GM12878 (cell line): ENCODE measurements around the gene EGFL8.

Experiments
- TF ChIP-seq, protein P1 (sequence below), 3 experiments: IDR thresholded peaks in 2 of 3; conservative IDR thresholded peaks in 1 of 3; 2 replicates each; pipeline ENCODE4 v1.5.1; 2011; ENCODE audit warnings: low read depth in 3 of 3, low read length in 3 of 3, mild to moderate bottlenecking in 3 of 3, control low read depth in 2 of 3, moderate library complexity in 2 of 3, inconsistent platforms in 1 of 3, mixed read lengths in 1 of 3; ENCODE audit not compliant: control insufficient read depth in 2 of 3, insufficient read depth in 1 of 3; ENCODE audit errors: extremely low read depth in 1 of 3
- TF ChIP-seq, protein P2 (sequence below): fragments of 450-650 bp; IDR thresholded peaks from 2 replicates; pipeline ENCODE4 v1.6.1; 2017; ENCODE audit warnings: mild to moderate bottlenecking

DNA sequence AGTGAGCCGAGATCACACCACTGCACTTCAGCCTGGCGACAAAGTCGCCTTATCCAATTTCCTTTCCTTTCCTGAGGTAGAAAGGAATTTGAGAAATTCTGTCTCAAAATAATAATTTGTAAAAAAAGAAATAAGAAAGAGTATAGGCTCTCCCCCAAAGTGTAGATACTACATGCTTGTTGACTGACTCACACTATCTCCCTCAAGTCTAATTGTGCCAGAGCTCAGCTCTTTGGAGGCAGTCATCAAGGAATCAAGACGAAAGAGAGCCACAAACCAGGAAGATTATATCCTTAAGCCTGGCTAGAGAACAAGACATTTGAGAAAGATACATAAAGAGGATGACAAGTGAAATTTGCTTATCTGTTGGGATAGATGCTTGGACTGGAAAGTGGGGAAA lies 30.6 kb upstream of the EGFL8 start:
- TF ChIP-seq, protein P1, sequence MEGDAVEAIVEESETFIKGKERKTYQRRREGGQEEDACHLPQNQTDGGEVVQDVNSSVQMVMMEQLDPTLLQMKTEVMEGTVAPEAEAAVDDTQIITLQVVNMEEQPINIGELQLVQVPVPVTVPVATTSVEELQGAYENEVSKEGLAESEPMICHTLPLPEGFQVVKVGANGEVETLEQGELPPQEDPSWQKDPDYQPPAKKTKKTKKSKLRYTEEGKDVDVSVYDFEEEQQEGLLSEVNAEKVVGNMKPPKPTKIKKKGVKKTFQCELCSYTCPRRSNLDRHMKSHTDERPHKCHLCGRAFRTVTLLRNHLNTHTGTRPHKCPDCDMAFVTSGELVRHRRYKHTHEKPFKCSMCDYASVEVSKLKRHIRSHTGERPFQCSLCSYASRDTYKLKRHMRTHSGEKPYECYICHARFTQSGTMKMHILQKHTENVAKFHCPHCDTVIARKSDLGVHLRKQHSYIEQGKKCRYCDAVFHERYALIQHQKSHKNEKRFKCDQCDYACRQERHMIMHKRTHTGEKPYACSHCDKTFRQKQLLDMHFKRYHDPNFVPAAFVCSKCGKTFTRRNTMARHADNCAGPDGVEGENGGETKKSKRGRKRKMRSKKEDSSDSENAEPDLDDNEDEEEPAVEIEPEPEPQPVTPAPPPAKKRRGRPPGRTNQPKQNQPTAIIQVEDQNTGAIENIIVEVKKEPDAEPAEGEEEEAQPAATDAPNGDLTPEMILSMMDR (IDR thresholded peaks at IDR 0.05 in 2 of 3, conservative IDR thresholded peaks at IDR 0.05 in 1 of 3; ENCODE audit: control insufficient read depth in 2 of 3, extremely low read depth in 1 of 3, insufficient read depth in 1 of 3, low read depth in 3 of 3, low read length in 3 of 3), result no peak
- TF ChIP-seq, protein P2, sequence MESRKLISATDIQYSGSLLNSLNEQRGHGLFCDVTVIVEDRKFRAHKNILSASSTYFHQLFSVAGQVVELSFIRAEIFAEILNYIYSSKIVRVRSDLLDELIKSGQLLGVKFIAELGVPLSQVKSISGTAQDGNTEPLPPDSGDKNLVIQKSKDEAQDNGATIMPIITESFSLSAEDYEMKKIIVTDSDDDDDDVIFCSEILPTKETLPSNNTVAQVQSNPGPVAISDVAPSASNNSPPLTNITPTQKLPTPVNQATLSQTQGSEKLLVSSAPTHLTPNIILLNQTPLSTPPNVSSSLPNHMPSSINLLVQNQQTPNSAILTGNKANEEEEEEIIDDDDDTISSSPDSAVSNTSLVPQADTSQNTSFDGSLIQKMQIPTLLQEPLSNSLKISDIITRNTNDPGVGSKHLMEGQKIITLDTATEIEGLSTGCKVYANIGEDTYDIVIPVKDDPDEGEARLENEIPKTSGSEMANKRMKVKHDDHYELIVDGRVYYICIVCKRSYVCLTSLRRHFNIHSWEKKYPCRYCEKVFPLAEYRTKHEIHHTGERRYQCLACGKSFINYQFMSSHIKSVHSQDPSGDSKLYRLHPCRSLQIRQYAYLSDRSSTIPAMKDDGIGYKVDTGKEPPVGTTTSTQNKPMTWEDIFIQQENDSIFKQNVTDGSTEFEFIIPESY, result no peak
